Subcutaneous abdominal adipose tissue (tissue), 5 donors: Measurements from ENCODE around the gene DCTD.

Experiments used
- H3K27ac ChIP-seq: one replicate; pipeline ENCODE4 v1.7.0; 2013; ENCODE audit warnings: low read depth, mild to moderate bottlenecking, inconsistent platforms, low read length, moderate library complexity
- H3K27me3 ChIP-seq, 5 donors: one replicate each; pipeline ENCODE4 v1.7.0; 2013; ENCODE audit warnings: low read length in 5 of 5, inconsistent platforms in 1 of 5; ENCODE audit not compliant: control insufficient read depth in 5 of 5, insufficient read depth in 4 of 5
- H3K36me3 ChIP-seq, 5 donors: one replicate each; pipeline ENCODE4 v1.7.0; 2013; ENCODE audit warnings: low read length in 5 of 5; ENCODE audit not compliant: control insufficient read depth in 5 of 5, insufficient read depth in 5 of 5
- H3K4me1 ChIP-seq, 5 donors: one replicate each; pipeline ENCODE4 v1.7.0; 2013; ENCODE audit warnings: low read length in 5 of 5, mild to moderate bottlenecking in 3 of 5, moderate library complexity in 1 of 5; ENCODE audit not compliant: control insufficient read depth in 5 of 5, insufficient read depth in 5 of 5
- H3K4me3 ChIP-seq, 5 donors: one replicate each; pipeline ENCODE4 v1.7.0; 2013; ENCODE audit warnings: low read length in 5 of 5, low read depth in 1 of 5
- H3K9ac ChIP-seq, 5 donors: one replicate each; pipeline ENCODE4 v1.7.0; 2013; ENCODE audit warnings: low read length in 5 of 5, mild to moderate bottlenecking in 4 of 5, moderate library complexity in 3 of 5
- H3K9me3 ChIP-seq, 5 donors: one replicate each; pipeline ENCODE4 v1.7.0; 2013; ENCODE audit warnings: low read length in 5 of 5; ENCODE audit not compliant: control insufficient read depth in 5 of 5
- donor health status: healthy.
- donor health status: healthy.
- donor health status: healthy.
- donor health status: healthy.
- donor health status: healthy.

The DCTD gene

DNA sequence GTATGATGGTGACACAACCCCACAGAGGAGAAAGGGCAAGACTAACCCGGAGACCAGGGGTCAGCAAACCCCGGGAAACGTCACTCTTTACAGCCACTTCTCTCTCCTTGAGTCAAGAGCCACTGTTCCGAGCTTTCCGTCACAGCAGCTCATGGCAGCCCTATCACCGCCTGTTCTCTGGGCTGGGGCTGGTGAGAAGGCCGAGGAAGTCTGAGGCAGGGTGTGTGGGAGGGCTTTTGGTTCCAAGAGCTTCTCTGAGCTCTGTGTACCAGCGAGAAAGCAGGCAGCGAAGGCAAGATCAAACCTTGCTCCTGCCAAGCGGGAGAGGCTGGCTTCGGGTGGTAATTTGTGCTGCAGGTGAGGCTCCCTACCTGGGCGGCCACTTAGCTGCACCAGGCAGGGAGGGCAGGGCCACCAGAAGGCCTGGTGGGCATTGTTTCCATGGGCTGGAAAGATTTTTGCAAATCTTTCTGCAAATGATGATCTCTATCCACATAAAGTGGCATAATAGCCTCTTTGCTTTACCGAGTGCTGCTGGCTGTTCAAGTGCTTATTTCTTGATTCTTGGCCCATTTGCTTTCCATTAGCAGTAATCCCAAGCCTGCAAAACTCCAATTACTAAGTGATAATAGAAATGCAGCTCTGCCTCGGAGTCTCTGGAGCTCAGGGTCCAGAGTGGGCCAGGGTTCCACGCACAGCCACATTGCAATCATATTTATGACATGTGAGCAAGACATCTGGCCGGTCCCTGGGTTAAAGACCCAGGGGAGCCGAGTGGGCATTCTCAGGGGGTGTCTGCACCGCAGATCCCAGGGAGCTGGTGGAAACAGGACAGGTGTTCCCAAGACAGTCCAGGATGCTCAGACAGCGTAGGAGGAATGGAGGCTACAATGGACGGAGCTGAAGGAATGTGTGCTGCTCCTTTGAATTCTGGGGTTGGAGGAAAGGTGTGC, 41.5 kb downstream of the DCTD start:
- Histone ChIP-seq H3K4me3 (no peak overlapping the region), H3K4me1 (peaks cover 0 to 9% (median 7%) of the 10 kb centered on the region in 5 donors), H3K9ac (no peak overlapping the region), H3K27ac (no peak overlapping the region), H3K27me3 (no peaks in the 10 kb centered on the region), H3K9me3 (no peaks in the 10 kb centered on the region), H3K36me3 (peaks cover 0 to 18% (median 2%) of the 10 kb centered on the region in 5 donors)

DNA sequence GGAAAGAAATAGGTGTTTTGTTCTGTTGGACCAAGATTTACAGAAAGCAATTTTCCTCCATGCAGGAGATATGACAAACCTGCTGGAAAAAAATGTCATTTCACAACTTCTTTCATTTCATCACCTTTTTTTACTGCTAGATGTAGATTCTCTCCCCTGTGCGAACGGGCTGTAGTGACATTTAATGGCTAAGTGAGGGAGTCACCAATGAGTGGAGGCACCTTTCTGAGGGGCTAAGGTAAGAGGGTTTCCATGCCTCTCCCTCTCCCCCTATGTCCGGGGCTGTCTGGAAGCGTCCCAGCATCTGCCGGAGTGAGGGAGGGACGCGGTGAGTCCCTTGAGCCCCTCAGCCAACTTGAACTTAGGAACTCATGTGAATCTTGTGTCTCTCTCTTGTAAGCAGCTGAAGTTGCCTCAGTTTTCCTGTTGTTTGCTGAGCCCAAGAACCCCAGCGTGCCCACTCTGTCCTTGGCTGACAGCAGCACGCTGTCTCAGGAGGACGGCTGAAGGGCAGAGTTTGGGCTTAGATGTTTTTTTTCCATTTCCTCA, 42.3 kb downstream of the DCTD start:
- Histone ChIP-seq H3K27ac (no peak overlapping the region), H3K27me3 (no peaks in the 10 kb centered on the region), H3K4me3 (no peak overlapping the region), H3K9ac (no peak overlapping the region), H3K9me3 (no peaks in the 10 kb centered on the region), H3K36me3 (peaks cover 0 to 16% (median 0%) of the 10 kb centered on the region in 5 donors), H3K4me1 (peaks cover 0 to under 1% (median 0%) of the 10 kb centered on the region in 5 donors)

DNA sequence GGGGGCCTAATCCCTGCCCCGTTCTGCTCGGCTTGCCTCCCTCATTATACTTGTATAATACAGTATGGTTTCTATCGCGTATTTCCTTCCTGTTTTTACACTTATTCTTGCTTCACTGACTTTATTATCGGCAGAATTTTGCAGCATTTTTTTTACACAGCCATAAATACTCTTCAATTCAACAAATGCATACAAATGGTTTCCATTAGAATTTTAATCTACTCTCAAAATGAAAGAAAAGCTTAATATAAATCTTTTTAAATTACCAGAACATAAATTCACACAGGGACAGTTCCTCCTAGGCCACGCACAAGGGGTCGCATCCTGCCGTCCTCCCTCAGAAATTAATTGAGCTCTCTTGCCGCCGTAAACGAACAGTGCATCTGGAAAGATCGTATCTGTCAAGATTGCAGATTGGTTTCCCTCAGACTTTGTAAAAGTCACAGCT, 42.9 kb downstream of the DCTD start:
- Histone ChIP-seq H3K36me3 (peaks cover 0 to 16% (median 0%) of the 10 kb centered on the region in 5 donors), H3K27me3 (no peaks in the 10 kb centered on the region), H3K27ac (no peak overlapping the region), H3K4me3 (no peak overlapping the region), H3K9me3 (no peaks in the 10 kb centered on the region), H3K4me1 (no peaks in the 10 kb centered on the region), H3K9ac (no peak overlapping the region)

DNA sequence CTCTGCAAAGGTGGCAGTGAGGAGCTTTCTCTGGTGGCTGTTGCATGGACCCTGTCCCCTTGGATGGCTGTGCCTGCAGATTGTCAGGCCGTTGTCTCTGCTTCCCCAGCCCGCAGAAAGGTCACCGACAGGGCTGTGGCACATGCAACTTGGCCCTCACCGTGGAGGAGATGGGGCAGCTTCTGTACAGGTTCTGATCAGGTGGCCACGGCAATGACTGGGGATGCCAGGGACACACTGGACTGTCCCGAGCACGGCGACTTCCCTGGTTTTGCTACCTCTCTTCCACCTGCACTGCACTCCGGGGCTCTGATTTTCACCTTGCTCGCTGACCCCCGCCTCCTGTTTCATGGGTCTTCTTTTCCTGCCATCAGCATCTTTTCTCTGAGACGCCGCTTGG, 43.5 kb downstream of the DCTD start:
- Histone ChIP-seq H3K27ac (no peak overlapping the region), H3K4me3 (no peak overlapping the region), H3K36me3 (peaks cover 0 to 16% (median 0%) of the 10 kb centered on the region in 5 donors), H3K9ac (no peak overlapping the region), H3K27me3 (no peaks in the 10 kb centered on the region), H3K9me3 (no peaks in the 10 kb centered on the region), H3K4me1 (no peaks in the 10 kb centered on the region)

DNA sequence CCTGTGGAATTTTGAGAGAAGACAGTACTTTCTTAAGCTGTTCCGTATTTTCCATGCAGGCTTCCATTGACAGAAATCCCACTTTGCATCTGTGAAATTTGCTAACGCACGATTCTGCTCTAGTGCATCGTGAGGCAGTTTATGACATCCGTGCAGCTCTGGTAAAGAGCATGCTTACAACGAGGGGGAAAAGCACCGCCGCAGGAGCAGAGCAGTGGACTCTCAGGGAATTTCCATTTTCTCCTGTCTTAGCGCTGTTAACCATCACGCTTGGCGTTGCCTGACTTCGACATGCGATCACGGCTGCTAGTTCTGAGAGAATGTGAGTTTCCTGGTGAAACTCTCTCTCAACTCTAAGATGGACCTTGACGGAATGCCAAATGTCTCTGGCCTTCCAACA, 43.9 kb downstream of the DCTD start:
- Histone ChIP-seq H3K4me3 (no peak overlapping the region), H3K4me1 (no peaks in the 10 kb centered on the region), H3K9ac (no peak overlapping the region), H3K36me3 (peaks cover 0 to 16% (median 0%) of the 10 kb centered on the region in 5 donors), H3K9me3 (no peaks in the 10 kb centered on the region), H3K27me3 (no peaks in the 10 kb centered on the region), H3K27ac (no peak overlapping the region)

GRCh38 chr4:182872886-182873285, 44.3 kb downstream of the DCTD start:
- no peak overlapping the region for H3K4me3 ChIP-seq
- no peaks in the 10 kb centered on the region for H3K27me3 ChIP-seq
- peaks cover 0 to 16% (median 0%) of the 10 kb centered on the region in 5 donors for H3K36me3 ChIP-seq
- no peaks in the 10 kb centered on the region for H3K9me3 ChIP-seq
- no peaks in the 10 kb centered on the region for H3K4me1 ChIP-seq
- H3K9ac ChIP-seq: no peak overlapping the region
- H3K27ac ChIP-seq: no peak overlapping the region

DNA sequence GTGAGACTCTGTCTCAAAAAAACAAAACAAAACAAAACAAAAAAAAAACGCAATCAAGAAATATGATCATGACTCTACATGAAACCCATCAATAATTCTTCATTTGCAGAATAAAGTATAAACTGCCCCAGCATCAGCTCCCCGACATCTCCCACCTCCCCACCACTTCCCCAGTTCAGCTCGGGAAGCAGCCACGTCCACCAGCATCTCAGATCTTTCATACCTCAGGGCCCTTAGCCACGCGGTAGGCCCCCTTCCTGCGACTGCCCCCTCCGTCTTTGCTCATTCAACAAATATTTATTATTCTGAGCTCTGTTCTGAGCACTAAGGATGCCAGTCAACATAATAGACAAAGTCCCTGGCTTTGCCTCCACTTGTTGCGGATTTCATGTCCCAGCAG, 45.6 kb downstream of the DCTD start:
- no peak overlapping the region for H3K27ac ChIP-seq
- H3K9me3 ChIP-seq: no peaks in the 10 kb centered on the region
- H3K36me3 ChIP-seq: peaks cover 0 to 16% (median 0%) of the 10 kb centered on the region in 5 donors
- H3K4me3 ChIP-seq: no peak overlapping the region
- H3K4me1 ChIP-seq: no peaks in the 10 kb centered on the region
- H3K27me3 ChIP-seq: peaks cover 0 to 3% (median 0%) of the 10 kb centered on the region in 5 donors
- H3K9ac ChIP-seq: no peak overlapping the region

DNA sequence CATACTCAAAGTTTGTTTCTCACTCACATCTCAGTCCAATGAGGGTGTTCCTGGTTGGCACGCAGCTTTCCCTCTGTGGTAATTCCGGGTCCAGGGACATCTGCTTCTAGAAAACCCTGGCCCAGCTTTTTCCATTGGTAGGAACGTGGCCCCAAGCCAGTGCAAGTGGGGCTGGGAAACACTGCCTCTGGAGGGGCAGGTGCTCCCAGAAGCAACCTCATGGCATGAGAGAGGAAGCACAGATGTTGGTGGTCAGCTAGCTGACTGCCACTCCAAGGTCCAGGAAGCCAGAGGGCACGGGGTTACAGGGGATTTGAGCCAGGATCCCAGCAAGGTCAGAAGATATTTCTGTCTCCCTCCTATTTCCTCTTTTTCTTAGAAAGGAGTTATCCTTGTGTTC, 47.5 kb downstream of the DCTD start:
- H3K9ac ChIP-seq: no peak overlapping the region
- H3K9me3 ChIP-seq: no peaks in the 10 kb centered on the region
- no peaks in the 10 kb centered on the region for H3K4me1 ChIP-seq
- no peak overlapping the region for H3K4me3 ChIP-seq
- H3K27ac ChIP-seq: no peak overlapping the region
- H3K36me3 ChIP-seq: peaks cover 0 to 3% (median 0%) of the 10 kb centered on the region in 5 donors
- H3K27me3 ChIP-seq: peaks cover 0 to 5% (median 0%) of the 10 kb centered on the region in 5 donors

DNA sequence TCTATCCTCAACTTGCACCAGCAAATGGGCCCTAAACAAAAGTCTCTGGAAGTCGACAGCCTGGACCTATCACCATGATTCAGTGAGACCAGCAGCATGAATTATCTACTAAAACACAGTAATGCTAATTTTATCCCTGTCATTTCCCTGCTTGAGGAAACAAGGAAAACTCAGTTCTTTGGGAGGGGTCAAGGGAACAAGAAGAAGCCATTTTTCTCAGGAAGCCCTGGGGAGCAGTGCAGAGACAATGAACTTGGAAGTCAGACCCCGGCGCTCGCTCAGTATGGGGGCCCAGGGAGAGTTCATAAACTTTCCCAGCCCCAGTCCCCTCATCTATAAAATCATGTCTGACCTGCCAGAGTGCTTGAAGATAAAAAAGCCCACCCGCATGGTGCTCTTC, 50.4 kb downstream of the DCTD start:
- peaks cover 0 to 7% (median 2%) of the 10 kb centered on the region in 5 donors for H3K27me3 ChIP-seq
- no peak overlapping the region for H3K27ac ChIP-seq
- no peaks in the 10 kb centered on the region for H3K4me1 ChIP-seq
- no peaks in the 10 kb centered on the region for H3K9me3 ChIP-seq
- no peak overlapping the region for H3K9ac ChIP-seq
- no peak overlapping the region for H3K4me3 ChIP-seq
- no peaks in the 10 kb centered on the region for H3K36me3 ChIP-seq

- Histone ChIP-seq H3K27me3 (peaks cover 0 to 7% (median 2%) of the 10 kb centered on the region in 5 donors), H3K4me3 (no peak overlapping the region), H3K9ac (no peak overlapping the region), H3K27ac (no peak overlapping the region), H3K4me1 (no peaks in the 10 kb centered on the region), H3K9me3 (peaks cover 0 to 9% (median 7%) of the 10 kb centered on the region in 5 donors), H3K36me3 (no peaks in the 10 kb centered on the region)
Measured at GRCh38 chr4:182863501-182863900, 53.7 kb downstream of the DCTD start.
